Osteoblast (primary cell): ENCODE measurements around the gene GRIN3B. TPM values are rescaled to one million over a fixed set of nuclear protein-coding genes. Genes with fewer than 3 reads are reported as not detected.
A peak's percentile ranks its signal among the peaks of the same experiment; 100 is the strongest.

ENCODE experiments used
- DNase-seq: peaks from one replicate; pipeline ENCODE4 v3.0.0; 2011; ENCODE audit warnings: low spot score, mixed read lengths; ENCODE audit not compliant: insufficient read length; ENCODE audit errors: missing footprints
- H2AFZ ChIP-seq: 2 replicates; pipeline ENCODE4 v1.6.0; 2011; ENCODE audit warnings: mild to moderate bottlenecking, low read length
- H3K27ac ChIP-seq: 2 replicates; pipeline ENCODE4 v1.5.1; 2011; ENCODE audit warnings: mild to moderate bottlenecking, low read depth, low read length, moderate library complexity
- H3K27me3 ChIP-seq: 2 replicates; pipeline ENCODE4 v1.6.0; 2012; ENCODE audit warnings: mild to moderate bottlenecking, control low read depth, inconsistent platforms, low read length, moderate library complexity; ENCODE audit not compliant: insufficient read depth
- H3K36me3 ChIP-seq: 2 replicates; pipeline ENCODE4 v1.5.1; 2011; ENCODE audit warnings: mild to moderate bottlenecking, low read length, control low read depth, moderate library complexity; ENCODE audit not compliant: insufficient read depth
- H3K4me1 ChIP-seq: 2 replicates; pipeline ENCODE4 v1.5.1; 2011; ENCODE audit warnings: mild to moderate bottlenecking, low read length, control low read depth, moderate library complexity; ENCODE audit not compliant: insufficient read depth
- H3K4me2 ChIP-seq: 2 replicates; pipeline ENCODE4 v1.6.0; 2011; ENCODE audit warnings: mild to moderate bottlenecking, low read length; ENCODE audit not compliant: insufficient read depth
- H3K4me3 ChIP-seq: fragments of 200-600 bp; sonication (generic); 3 replicates; pipeline ENCODE4 v1.5.1; 2012; ENCODE audit warnings: mild to moderate bottlenecking, low read length, inconsistent platforms; ENCODE audit not compliant: insufficient read depth
- H3K79me2 ChIP-seq: 2 replicates; pipeline ENCODE4 v1.6.0; 2012; ENCODE audit warnings: mild to moderate bottlenecking, low read length, control low read depth, inconsistent platforms; ENCODE audit not compliant: insufficient read depth
- H3K9me3 ChIP-seq: 2 replicates; pipeline ENCODE4 v1.5.1; 2011; ENCODE audit warnings: low read depth, low read length, control low read depth
- H4K20me1 ChIP-seq: 2 replicates; pipeline ENCODE4 v1.6.0; 2012; ENCODE audit warnings: mild to moderate bottlenecking, low read length, control low read depth; ENCODE audit not compliant: insufficient read depth
- CTCF ChIP-seq: IDR thresholded peaks from 2 replicates; pipeline ENCODE4 v1.5.1; 2011; ENCODE audit warnings: mild to moderate bottlenecking, low read depth, low read length, moderate library complexity; ENCODE audit errors: extremely low read depth
- total RNA-seq: library from RNA; depleted of rRNA; stranded (reverse); fragments of >200 nt; gene quantifications from 2 replicates; pipeline ENCODE4 v1.2.3, GENCODE V29; 2012

Gene GRIN3B
- total RNA-seq, 1 donor = not detected

DNA sequence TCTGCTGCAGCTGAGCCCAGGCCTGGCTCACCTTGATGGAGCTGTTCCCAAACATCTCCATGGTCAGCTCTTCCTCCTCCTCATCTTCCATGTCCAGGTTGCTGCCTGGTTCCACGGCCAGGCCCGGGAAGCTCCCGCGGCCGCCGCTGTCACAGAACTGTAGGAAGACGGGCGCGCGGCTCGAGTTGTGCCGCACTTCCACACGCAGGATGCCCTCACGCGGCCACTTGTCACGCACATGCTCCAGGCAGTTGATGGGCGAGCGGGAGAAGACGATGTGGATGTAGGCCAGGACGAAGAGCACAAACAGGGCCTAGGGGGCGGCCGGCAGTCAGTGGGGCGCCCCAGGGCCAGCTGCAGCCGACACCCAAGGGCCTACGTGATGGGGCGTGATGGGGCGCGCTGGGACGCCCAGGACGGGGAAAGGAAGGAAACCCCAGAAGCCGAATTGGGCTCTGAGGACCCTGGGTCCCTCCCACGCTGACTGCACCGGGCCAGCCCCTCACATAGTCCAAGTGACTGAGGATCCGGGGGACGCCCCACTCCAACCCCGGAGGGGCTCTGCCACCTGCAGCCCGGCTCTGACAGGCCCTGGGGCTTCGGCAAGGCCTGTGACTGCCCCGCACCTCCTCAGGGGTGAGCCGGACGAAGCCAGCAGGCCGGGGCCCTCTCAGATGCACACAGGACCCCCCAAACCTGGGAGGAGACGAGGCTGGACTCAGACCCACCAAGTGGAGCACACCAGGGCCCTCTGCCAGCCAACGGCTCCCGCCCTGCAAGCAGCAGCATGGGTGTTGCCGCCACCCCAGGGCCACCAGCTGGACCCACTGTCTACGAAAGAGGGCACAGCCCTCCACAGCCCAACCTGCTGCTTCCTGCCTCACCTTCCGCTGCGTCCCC, 14.2 kb downstream of the GRIN3B start:
- Histone ChIP-seq H3K79me2 (peaks cover 66% of the 10 kb centered on the region), H2AFZ (no peak overlapping the region), H3K4me3 (no peak overlapping the region), H3K36me3 (peaks cover 22% of the 10 kb centered on the region), H3K27ac (no peak overlapping the region), H3K9me3 (no peaks in the 10 kb centered on the region), H3K27me3 (no peaks in the 10 kb centered on the region), H4K20me1 (peaks cover 57% of the 10 kb centered on the region), H3K4me2 (no peak overlapping the region), H3K4me1 (peaks cover 25% of the 10 kb centered on the region)
- no peak for TF ChIP-seq CTCF
- DNase-seq = no peak

DNA sequence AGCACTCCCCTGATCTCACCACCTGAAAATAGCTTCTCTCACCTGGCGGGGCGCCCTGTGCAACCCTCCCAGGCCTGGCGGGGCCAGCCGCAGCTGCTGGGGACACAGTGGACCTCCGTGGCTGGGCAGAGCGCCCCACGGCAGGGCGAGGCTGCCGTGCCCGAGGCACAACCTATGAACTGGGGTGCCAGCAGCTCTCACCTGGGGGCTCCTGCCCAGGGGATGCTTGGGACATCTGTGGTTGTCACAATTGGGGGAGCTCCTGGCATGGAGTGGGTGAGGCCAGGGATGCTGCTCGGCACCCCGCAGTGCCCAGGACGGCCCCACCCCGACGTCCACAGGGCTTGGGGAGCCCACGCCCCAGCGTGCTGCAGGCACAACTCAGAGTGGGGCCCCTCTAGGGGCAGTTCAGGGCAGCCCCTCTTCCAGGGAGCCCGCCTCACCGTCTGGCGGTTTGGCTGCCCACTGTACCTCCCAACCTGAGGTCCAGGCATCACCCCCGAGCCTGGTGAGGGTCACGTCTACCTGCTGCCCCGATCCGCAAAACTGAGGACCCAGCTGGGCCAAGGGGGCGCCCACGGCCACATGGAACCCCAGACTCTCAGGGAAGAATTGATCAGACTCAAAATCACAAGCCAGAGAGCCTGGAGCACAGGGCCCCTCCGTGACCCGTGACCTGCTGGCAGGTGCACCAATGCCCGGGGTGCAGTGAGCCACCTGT, 15.0 kb downstream of the GRIN3B start:
- H3K27me3 ChIP-seq = no peaks in the 10 kb centered on the region
- H3K4me3 ChIP-seq = no peak overlapping the region
- no peaks in the 10 kb centered on the region for H3K9me3 ChIP-seq
- H4K20me1 ChIP-seq = peaks cover 66% of the 10 kb centered on the region
- H3K79me2 ChIP-seq = peaks cover 74% of the 10 kb centered on the region
- peaks cover 30% of the 10 kb centered on the region for H3K4me1 ChIP-seq
- no peak overlapping the region for H3K4me2 ChIP-seq
- no peak overlapping the region for H3K27ac ChIP-seq
- DNase-seq = no peak
- TF ChIP-seq CTCF = no peak
- H2AFZ ChIP-seq = no peak overlapping the region
- peaks cover 21% of the 10 kb centered on the region for H3K36me3 ChIP-seq

GRCh38 chr19:1015782-1016646, 15.8 kb downstream of the GRIN3B start:
- peaks cover 30% of the 10 kb centered on the region for H3K4me1 ChIP-seq
- peak overlapping the region; percentile 22 for H3K4me2 ChIP-seq
- H3K27ac ChIP-seq = peak overlapping the region; percentile 31
- DNase-seq = no peak
- no peaks in the 10 kb centered on the region for H3K27me3 ChIP-seq
- H3K9me3 ChIP-seq = no peaks in the 10 kb centered on the region
- no peak for TF ChIP-seq CTCF
- peaks cover 68% of the 10 kb centered on the region for H4K20me1 ChIP-seq
- H2AFZ ChIP-seq = no peak overlapping the region
- no peak overlapping the region for H3K4me3 ChIP-seq
- H3K36me3 ChIP-seq = peaks cover 17% of the 10 kb centered on the region
- peaks cover 82% of the 10 kb centered on the region for H3K79me2 ChIP-seq
